Left ventricle myocardium inferior (tissue), 1 donor: ENCODE measurements around the gene ZNF423. TPM values are rescaled to one million over a fixed set of nuclear protein-coding genes. Genes with fewer than 3 reads are reported as not detected.

ENCODE experiments used
- DNase-seq: peaks from one replicate; pipeline ENCODE4 v3.0.0-alpha.2; 2020
- H3K27ac ChIP-seq: fragments of 200-600 bp; replicated peaks from 2 replicates; pipeline ENCODE4 v1.8.0; 2021
- H3K27me3 ChIP-seq: fragments of 200-600 bp; 2 replicates; pipeline ENCODE4 v1.8.0; 2021; ENCODE audit warnings: low read depth
- H3K36me3 ChIP-seq: fragments of 200-600 bp; 2 replicates; pipeline ENCODE4 v1.8.0; 2021
- H3K4me1 ChIP-seq: fragments of 200-600 bp; 2 replicates; pipeline ENCODE4 v1.8.0; 2021
- H3K4me3 ChIP-seq: fragments of 200-600 bp; 2 replicates; pipeline ENCODE4 v1.8.0; 2021; ENCODE audit warnings: mild to moderate bottlenecking, moderate library complexity
- H3K9me3 ChIP-seq: fragments of 200-600 bp; replicated peaks from 2 replicates; pipeline ENCODE4 v1.8.0; 2021
- CTCF ChIP-seq: fragments of 200-600 bp; IDR thresholded peaks from 2 replicates; pipeline ENCODE4 v1.8.0; 2021; ENCODE audit warnings: antibody characterized with exemption, mild to moderate bottlenecking, borderline replicate concordance
- intact Hi-C: fragments of 100-400 bp; cut with micrococcal nuclease; formaldehyde crosslinking; loops from one replicate; pipeline ENCODE4 v1.11.0; 2022
- total RNA-seq: library from RNA; stranded (reverse); fragmentation: NEBNext Ultra II Directional; extraction: Animal tissue kit (Norgen Biotek cat#: 25700); gene quantifications from one replicate; pipeline ENCODE4 v1.2.1, GENCODE V29; 2021
- donor health status: DM: no; HTN: yes; CAD: no; lungs with severe emphysema.

Gene ZNF423
- total RNA-seq, 1 donor from 2014 or later = 8.6 TPM

GRCh38 chr16:49590166-49590871 lies 265.6 kb downstream of the ZNF423 start:
- Histone ChIP-seq H3K4me1 (peaks cover 8% of the 10 kb centered on the region), H3K27me3 (peaks cover 14% of the 10 kb centered on the region), H3K9me3 (no peaks in the 10 kb centered on the region), H3K27ac (no peak overlapping the region), H3K36me3 (no peaks in the 10 kb centered on the region), H3K4me3 (no peak overlapping the region)
- intact Hi-C loops = loop anchor here (10.0 kb wide), 1 partner anchor 86 kb away; no protein-coding TSS in a partner anchor
- no peak for DNase-seq
- TF ChIP-seq CTCF = no peak

- H3K4me3 ChIP-seq = no peak overlapping the region
- DNase-seq = no peak
- H3K9me3 ChIP-seq = no peaks in the 10 kb centered on the region
- no peak overlapping the region for H3K27ac ChIP-seq
- H3K36me3 ChIP-seq = no peaks in the 10 kb centered on the region
- intact Hi-C loops = loop anchor here (10.0 kb wide), 1 partner anchor 85 kb away; no protein-coding TSS in a partner anchor
- H3K27me3 ChIP-seq = peaks cover 14% of the 10 kb centered on the region
- TF ChIP-seq CTCF = no peak
- H3K4me1 ChIP-seq = peaks cover under 1% of the 10 kb centered on the region
Measured at GRCh38 chr16:49589544-49590031, 266.3 kb downstream of the ZNF423 start.

GRCh38 chr16:49588729-49589384 lies 267.1 kb downstream of the ZNF423 start:
- peaks cover 7% of the 10 kb centered on the region for H3K27me3 ChIP-seq
- H3K4me3 ChIP-seq = no peak overlapping the region
- no peaks in the 10 kb centered on the region for H3K4me1 ChIP-seq
- no peaks in the 10 kb centered on the region for H3K36me3 ChIP-seq
- no peak for DNase-seq
- intact Hi-C loops = no loop called here
- no peaks in the 10 kb centered on the region for H3K9me3 ChIP-seq
- H3K27ac ChIP-seq = no peak overlapping the region
- TF ChIP-seq CTCF = no peak

GRCh38 chr16:49588026-49588425 lies 267.9 kb downstream of the ZNF423 start:
- H3K27me3 ChIP-seq = no peaks in the 10 kb centered on the region
- H3K4me1 ChIP-seq = no peaks in the 10 kb centered on the region
- no peaks in the 10 kb centered on the region for H3K9me3 ChIP-seq
- no peak for DNase-seq
- no peak overlapping the region for H3K4me3 ChIP-seq
- no peaks in the 10 kb centered on the region for H3K36me3 ChIP-seq
- H3K27ac ChIP-seq = no peak overlapping the region
- intact Hi-C loops = no loop called here
- no peak for TF ChIP-seq CTCF

- no peaks in the 10 kb centered on the region for H3K9me3 ChIP-seq
- no peak overlapping the region for H3K4me3 ChIP-seq
- H3K36me3 ChIP-seq = no peaks in the 10 kb centered on the region
- intact Hi-C loops = no loop called here
- no peak overlapping the region for H3K27ac ChIP-seq
- no peak for TF ChIP-seq CTCF
- no peak for DNase-seq
- no peaks in the 10 kb centered on the region for H3K4me1 ChIP-seq
- no peaks in the 10 kb centered on the region for H3K27me3 ChIP-seq
Measured at GRCh38 chr16:49587511-49587910, 268.4 kb downstream of the ZNF423 start.
